Non-pigmented ciliary epithelial cell (primary cell): ENCODE measurements around the gene SYTL3.

Source experiments
- DNase-seq: peaks from one replicate; pipeline ENCODE4 v3.0.0-alpha.2; 2010; ENCODE audit warnings: low read depth

Gene SYTL3

DNA sequence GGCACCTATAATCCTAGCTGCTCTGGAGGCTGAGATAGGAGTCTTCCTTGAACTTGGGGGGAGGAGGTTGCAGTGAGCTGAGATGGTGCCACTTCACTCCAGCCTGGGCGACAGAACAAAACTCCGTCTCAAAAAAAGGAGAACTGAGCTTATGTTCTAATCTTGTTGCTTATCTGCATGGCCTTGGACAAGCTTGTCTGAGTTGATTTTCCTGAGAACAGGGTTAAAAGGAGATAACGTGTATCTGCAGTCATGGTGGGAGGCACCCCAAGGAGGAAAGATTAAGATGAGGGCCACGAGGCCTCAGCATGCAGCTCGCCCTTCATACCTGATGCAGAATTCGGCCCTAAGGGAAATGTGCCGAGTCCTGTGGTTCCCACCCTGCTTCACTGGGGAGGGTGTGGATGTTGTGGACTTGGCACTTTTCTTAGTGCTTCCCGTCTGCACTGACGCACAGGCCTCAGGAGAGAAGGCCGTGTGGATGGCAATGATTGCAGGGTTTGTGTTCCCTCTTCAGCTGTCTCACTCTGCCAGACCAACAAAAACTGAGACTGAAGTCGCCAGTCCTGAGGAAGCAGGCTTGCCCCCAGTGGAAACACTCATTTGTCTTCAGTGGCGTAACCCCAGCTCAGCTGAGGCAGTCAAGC lies 113.1 kb downstream of the SYTL3 start:
- DNase-seq: no peak

DNA sequence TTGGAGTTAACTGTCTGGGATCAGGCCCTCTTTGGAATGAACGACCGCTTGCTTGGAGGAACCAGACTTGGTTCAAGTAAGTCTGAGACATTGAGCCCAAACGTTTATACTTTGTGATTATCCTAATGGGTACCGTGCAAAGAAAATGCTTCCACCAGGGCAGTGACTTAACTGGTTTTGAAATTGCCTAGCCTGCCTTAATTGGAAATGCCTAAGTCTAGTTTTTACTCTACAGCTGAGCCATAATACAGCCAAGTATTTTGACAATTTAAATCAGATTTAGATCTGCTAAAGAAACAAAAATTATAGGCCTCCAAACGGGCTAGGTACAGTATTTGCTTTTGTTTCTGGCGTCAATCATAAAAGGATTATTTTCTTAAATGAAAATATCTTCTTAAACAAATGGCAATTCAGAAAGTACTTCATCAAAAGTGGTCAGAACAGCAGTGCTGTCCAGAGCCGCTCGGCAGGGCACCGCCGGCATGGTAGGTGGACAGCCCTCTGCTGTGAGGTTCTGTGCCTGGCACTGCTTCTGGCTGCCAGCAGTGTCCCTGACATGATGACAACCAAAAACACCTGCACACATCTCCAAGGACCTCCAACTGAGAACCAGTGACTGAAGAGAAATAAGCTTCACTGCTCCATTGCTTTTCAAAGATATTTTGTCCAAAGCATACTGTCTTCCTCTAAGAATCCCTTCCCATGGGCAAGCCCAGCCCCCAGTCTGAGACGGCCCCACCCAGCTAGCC lies 113.8 kb downstream of the SYTL3 start:
- DNase-seq: no peak

DNA sequence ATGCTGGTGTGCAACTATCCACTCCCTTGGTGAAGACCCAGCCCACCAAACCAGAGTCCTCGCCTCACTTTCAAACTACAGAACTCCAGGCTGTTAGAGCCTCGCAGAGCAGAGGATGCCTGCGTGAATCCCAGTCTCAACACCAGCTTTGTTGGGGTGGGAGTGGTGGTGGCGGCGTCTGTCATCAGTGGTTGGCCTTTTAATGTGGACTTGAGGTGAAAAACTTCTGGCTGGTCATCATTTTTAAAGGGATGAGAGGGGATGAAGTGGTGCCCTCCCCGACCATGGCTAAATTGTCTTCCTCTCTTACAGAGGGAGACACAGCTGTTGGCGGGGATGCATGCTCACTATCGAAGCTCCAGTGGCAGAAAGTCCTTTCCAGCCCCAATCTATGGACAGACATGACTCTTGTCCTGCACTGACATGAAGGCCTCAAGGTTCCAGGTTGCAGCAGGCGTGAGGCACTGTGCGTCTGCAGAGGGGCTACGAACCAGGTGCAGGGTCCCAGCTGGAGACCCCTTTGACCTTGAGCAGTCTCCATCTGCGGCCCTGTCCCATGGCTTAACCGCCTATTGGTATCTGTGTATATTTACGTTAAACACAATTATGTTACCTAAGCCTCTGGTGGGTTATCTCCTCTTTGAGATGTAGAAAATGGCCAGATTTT lies 114.5 kb downstream of the SYTL3 start:
- no peak for DNase-seq

DNA sequence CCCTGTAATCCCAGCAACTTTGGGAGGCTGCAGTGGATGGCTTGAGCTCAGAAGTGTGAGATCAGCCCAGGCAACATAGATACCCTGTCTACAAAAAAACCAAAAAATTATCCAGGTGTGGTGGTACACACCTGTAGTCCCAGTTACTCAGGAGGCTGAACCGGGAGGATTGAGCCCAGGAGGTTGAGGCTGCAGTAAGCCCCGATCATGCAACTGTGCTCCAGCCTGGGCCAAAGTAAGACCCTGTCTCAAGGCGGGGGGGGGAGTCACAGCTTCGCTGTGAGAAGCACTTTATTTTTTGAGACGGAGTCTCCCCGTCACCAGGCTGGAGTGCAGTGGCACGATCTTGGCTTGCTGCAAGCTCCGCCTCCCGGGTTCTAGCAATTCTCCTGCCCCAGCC lies 115.1 kb downstream of the SYTL3 start:
- no peak for DNase-seq

DNA sequence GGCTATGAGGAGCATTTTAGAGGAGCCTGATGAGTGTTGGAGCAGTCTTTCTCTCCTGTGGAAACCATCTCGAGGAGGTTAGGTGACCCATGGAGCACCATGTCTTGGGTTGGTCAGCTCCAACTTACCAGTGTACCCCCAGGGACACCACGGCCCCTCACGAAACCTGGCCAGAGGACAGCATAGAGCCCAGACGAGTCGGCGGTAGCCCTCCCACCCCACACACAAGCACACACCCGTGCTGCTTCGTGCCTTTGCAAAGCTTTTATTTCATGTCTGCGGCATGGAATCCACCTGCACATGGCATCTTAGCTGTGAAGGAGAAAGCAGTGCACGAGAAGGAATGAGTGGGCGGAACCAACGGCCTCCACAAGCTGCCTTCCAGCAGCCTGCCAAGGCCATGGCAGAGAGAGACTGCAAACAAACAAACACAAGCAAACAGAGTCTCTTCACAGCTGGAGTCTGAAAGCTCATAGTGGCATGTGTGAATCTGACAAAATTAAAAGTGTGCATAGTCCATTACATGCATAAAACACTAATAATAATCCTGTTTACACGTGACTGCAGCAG lies 115.7 kb downstream of the SYTL3 start:
- DNase-seq: no peak

DNA sequence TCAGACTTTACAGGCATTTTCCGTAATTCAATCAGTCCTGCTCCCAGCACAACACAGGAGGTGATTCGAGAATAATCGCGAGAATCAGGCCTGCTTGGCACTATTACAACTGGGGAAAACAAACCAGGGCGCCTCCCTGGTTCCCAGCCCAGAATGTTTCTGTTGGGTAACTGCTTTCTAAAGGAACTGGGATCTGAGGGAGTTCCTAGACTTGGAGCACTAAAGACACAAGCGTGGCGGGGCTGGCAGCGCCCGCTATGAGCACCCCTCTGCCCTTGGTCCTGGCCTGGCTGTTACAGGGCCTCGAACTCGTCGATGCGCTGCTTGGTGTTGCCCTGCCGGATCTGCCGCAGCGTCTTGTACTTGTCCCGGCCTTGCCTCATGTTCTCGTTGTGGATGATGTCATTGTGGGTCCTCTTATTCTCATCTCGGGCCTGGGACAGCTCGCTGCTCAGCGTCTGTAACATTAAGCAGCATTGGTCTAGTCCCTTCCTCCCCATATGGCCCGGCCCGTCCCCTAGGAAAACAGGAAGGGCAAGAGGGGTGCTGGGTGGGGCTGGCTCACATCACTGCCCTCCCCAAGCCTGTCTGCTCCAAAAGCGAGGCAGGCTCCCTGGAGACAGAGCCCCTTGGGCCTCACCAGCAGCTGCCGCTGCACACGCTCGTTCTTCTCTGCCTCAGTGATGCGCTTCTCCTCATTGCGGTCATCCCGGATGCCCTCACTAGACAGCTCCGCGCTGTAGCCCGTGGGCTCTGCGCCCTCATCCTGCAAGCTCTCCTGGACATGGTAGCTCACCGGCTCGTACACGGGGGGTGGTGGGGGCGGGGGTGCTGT lies 117.0 kb downstream of the SYTL3 start:
- no peak for DNase-seq

DNA sequence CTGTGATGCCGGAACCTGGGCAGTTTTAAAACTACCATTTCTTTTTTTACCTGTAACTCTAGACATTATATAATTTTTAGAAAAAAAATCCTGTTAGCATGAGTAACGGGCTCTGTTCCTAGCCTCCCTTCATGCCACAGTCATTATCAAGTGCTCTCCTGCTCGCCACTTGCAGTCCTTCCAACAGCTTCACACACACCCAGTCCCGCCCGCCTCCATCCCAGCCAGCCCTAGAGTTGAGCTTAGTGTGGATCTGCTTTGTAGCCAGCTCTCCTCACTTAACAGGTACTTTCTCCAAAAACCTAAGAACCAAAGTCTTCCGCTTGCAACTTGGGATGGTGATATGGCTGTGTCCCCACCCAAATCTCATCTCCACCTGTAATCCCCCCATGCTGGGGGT lies 117.9 kb downstream of the SYTL3 start:
- DNase-seq: no peak

DNA sequence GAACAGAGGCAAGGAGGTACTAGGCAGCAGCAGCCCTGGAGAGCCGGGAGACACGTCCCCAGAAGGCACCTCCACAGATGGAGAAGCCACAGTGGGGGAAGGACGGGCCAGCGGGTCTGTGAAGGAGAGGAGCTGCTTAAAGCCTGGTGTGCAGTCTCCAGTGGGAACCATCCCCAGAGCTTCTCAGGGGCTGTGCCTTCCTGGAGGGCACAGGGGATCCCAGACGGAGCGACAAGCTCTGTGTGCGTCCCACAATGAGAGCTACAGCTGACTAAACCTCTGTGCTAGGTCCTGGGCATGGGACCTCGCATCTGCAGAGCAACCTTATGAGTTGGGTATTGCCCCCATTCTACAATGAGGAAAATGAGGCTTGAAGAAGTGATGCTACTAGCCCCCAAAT lies 118.6 kb downstream of the SYTL3 start:
- DNase-seq: no peak

DNA sequence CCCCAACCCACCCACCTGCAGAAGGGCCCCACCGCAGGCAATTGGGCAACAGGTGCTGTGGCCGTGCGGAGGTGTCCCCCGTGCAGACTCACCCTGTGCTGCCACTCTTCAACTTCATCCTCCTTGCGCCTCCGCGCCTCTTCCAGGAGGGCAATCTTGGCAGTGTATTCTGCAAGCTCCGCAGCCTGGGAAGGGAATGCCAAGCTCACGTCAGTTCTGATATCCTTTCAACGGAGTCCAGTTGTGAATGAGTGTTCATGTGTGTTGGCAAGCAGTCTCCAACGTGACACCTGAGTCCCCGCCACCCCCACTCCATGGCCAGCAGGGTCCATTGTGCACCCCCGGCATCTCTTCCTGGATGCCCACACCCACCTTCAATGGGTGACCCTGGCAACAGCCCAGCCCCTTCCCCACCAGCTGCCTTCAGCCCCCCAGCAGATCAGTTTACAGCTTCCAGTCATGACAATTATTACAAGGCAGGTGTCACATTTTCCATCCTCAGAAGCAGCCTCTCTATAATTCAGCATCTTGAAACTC lies 119.4 kb downstream of the SYTL3 start:
- DNase-seq: no peak

DNA sequence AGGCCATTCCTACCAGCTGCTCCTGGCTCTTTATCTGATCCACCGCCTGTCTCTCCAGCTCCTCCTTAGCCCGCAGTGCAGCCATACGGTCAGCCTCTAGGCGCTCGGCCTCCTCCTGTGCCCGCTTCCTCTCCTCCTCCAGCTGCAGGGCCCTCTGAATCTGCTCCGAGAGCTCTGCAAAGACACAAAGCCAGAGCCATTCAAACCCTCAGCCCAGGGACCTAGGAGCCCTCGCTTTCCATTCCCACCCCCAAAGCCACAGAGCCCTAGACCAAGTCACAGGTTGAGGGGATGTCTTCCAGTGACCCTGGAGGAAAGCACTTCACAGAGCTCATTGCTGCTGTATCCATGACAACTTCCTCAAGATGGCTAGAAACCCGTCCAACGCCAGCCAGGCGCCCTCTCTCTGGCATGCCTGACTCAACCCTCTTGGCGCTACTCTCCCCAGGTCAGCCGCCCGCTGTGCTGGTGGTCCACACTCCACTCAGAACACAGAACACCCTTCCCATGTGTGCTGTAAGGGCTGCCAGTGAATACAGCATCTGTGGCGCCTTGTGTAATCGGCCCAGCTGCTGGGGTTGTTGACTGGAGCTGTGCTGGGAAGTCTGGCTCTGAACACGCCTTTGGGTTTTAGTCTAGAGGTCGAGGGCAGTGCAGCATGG lies 120.0 kb downstream of the SYTL3 start:
- DNase-seq: no peak

DNA sequence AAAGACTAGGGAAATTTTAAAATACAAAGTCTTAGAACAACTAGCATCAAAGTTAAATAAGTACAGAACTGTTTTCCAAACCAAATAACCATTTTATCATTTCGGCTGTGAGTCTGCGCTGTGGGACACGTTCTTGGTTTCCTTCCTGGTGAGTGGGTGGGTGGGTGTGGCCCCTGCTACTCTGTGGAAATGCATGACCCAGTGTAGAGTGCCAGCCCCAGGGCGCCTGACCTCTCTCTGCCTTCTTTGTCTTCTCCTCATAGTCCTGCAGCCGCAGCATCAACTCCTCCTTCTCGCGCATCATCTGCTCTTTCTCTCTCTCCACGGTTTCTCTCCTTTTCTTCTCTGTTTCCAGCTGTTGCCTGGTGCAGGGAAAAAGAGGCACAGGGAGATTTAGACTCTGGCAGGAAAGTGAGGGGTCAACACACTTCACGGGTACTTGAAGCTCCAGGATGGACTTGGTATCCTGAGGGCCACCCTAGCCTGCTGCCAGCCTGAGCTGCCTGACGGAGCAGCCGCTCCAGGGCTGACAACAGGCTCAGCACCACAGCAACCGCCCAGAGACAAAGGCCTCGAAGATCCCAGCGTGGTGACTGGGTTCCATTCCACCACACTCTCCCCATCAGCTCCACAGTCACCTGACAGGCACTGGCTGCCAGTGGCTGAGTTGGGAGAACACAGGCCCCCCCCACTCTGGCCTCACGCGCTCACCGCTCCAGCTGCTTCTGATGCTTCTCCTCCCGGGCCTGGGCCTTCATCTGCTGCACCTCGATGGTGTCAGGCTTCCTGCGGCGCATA lies 120.9 kb downstream of the SYTL3 start:
- DNase-seq: no peak

DNA sequence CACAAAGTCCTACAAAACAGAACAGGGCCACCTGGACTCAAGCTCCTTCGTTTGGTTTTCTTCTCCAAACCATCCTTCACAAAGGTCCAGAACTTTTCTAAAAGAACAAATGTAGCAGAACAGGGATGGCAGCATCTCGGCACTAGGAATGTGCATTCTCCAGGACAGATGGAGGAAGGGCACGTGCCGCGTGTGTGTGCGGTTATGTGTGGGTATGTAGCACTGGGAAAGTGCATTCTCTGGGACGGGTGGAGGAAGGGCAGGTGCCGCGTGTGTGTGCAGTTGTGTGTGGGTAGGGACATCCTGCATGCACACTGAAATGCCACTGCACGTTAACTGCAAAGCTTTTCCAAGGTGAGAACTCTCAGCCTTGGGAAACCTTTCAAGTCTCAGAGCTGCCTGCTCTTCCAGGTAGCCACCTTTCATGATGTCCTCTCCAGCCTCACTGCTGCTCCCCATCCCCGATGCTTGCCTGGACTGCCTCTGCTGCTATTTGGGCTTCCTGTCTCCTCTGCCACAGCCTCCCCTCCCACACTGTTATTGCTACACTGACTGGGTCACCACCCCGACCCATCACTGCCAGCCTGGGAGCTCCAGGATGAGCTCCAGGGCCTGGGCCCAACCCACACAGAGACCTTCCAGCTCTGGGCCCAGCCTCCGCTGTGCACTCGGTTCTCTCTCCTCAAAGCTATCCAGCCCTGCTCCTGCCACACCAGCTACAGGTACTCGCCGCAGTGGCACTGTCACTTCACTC lies 121.7 kb downstream of the SYTL3 start:
- no peak for DNase-seq

DNA sequence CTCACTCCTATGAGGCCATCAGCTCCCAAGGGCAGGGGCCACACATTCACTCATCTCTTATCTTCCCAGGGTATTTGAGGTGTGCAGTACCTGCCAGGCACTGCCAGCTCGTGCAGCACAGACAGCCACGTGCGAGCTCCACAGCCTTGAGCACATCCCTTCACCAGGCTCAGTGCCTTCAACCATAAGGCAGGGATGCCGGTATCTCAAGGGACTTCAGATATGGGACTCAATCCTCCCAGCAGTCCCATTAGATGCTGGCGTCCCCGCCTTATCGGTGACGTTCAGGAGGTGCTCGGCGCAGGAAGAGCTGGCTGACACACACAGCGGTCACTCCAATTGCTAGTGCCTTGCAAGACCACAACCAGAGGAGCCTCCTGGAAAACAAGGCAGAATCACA lies 122.3 kb downstream of the SYTL3 start:
- no peak for DNase-seq

DNA sequence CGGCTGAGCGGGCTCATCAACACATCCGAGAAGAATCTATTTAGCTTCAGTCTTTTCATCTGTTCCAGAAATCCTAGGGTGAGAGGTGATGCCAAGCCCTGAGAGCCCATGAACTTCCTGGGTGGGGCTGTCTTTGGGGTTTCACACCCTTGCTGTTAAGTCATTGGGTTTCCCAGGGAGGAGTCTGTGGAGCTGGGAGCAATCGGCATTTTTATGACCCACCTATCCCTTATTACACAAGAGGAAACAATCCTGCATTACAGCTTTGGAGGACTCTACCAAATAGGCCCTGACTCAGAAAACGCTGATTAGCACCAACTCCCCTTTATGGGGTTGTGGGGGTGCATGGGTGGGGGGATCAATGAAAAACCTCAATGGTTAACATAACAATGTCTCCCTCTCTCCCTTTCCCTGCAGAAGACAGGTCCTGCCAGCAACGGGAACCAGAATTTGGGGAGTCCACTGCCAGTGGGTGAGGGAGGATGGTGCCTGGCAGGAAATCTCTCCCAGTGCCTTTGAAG lies 123.1 kb downstream of the SYTL3 start:
- DNase-seq: no peak

DNA sequence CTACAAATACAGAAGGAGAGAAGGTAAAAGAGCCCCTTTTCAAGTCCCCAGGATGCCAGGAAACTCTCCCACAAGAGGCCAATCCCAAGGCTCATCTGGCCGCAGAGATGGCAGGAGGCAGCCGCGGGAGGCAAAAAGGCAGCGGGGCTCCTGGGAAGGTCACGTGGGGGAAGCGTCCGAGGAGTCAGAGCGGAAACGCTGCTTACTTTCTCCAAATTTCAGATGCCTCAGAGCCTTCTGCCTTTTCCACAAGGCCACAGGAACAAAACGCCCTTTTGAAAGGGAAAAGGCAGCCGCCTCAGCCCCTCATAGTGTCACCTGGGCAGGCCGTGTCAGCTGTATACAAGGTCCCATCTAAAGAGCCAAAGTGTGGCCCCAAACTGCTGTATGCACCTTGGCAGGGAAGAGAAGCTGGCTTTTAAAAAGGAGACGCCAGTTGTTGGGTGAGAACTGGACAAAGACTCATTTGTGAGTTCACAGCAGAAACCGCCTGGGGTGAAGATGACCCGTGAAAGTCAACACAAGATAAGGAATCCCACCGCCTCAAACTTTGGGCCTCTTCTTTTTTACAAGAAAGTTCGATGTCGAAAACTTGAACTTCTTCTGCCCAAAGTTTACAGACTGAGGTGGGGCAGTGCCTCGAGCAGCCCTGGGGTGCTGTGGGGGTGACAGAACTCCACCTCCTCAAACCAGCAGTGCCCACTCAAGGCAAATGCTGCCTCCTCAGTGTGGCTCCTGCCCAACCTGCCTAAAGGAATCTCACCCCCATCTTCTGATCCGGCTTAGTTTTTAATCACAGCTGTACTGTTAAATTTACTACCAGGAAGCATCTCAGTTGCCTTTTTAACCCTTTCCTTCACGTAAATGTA lies 124.0 kb downstream of the SYTL3 start:
- DNase-seq: no peak

DNA sequence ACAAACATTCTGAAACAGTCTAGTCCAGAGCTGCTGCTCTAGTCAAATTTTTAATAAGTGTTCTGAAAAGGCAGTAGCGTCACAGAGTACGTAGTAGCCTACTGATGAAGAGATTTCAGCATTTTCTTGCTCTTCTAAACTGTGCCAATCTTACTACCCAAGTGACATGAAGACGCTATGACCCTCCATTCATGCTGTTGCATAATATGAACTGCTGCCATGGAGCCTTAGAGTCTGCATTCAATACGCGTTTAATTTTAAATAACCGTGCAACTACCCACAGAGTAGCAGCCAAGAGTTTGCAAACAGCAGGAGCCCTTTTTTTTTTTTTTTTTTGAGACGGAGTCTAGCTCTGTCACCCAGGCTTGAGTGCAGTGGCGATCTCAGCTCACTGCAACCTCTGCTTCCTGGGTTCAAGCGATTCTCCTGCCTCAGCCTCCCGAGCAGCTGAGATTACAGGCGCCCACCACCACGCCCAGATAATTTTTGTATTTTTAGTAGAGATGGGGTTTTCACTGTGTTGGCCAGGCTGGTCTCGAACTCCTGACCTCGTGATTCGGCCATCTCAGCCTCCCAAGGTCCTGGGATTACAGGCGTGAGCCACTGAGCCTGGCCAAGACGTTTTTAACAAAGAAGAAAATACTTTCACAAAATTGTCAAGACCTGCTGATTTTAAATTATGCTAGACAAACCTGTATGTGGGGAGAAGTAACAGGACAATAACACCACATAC lies 125.0 kb downstream of the SYTL3 start:
- DNase-seq: no peak

DNA sequence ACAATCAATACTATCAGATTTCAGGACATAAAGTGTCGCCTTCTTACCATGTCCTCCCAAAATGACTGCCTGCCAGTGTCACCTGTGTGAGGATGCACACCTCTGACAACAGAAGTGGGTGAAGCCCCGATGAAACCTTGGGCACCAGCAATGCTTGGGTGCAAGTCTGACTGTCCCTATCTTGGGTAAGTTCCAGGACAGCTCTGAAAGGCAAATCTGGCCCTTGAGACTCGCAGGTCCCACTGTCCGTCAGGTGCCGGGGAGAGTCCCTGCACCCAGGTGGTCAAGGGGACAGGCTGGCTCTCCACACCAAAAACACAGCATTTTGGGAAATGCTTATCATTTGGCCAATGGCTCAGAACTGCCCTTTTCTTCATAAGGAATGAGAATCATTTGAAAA lies 126.0 kb downstream of the SYTL3 start:
- DNase-seq: no peak

DNA sequence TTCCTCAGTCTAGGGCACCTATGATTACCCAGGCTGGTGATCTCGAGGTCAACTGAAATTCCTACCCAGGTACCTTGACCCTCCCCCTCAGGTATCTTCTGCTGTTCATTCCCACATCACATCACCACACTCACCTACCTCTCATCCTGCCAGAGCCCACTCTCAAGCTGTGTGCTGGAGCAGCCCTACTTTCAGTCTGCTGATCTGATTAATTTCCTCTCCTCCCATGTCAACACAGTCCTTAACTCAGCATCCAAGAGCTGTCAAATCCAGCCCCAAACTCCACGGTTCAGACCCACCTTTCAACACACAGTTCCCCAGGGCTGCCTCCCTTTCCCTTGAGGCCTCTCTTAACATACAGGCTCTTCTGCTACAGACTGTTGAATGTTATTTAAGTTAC lies 126.9 kb downstream of the SYTL3 start:
- DNase-seq: no peak
